Stimulated activated naive CD8-positive, alpha-beta T cell treated with anti-CD3 and anti-CD28 coated beads, Interleukin-15, Interleukin-2, amounts not matched to agents 100 ng/mL and 50 ng/mL, for 24 hours (primary cell): ENCODE measurements around the gene APOA4.
"Not testable (repeated sequence)": the region's sequence is repeated elsewhere in the genome, so short reads cannot be mapped to it uniquely, and the experiment has no call there.

Source experiments
- H3K27ac Mint-ChIP-seq: one replicate; pipeline ENCODE4 v1.8.0; 2021; ENCODE audit warnings: mild to moderate bottlenecking, mixed read lengths
- H3K27me3 Mint-ChIP-seq: one replicate; pipeline ENCODE4 v1.8.0; 2021; ENCODE audit warnings: mixed read lengths
- H3K36me3 Mint-ChIP-seq: one replicate; pipeline ENCODE4 v1.8.0; 2021; ENCODE audit warnings: low read depth, mixed read lengths
- H3K4me1 Mint-ChIP-seq: one replicate; pipeline ENCODE4 v1.8.0; 2021; ENCODE audit warnings: low read depth, mixed read lengths
- H3K4me3 Mint-ChIP-seq: one replicate; pipeline ENCODE4 v1.8.0; 2021; ENCODE audit warnings: mild to moderate bottlenecking, mixed read lengths
- H3K9me3 Mint-ChIP-seq: one replicate; pipeline ENCODE4 v1.8.0; 2021; ENCODE audit warnings: mixed read lengths

APOA4 gene

GRCh38 chr11:116811194-116811593 lies 11.9 kb downstream of the APOA4 start:
- Mint-ChIP-seq H3K27me3 (no peaks in the 10 kb centered on the region), H3K4me3 (no peak overlapping the region), H3K36me3 (no peaks in the 10 kb centered on the region), H3K27ac (no peak overlapping the region), H3K4me1 (no peaks in the 10 kb centered on the region), H3K9me3 (no peaks in the 10 kb centered on the region)

GRCh38 chr11:116808262-116809175 lies 14.6 kb downstream of the APOA4 start:
- no peaks in the 10 kb centered on the region for H3K36me3 Mint-ChIP-seq
- no peaks in the 10 kb centered on the region for H3K27me3 Mint-ChIP-seq
- H3K9me3 Mint-ChIP-seq: no peaks in the 10 kb centered on the region
- no peak overlapping the region for H3K27ac Mint-ChIP-seq
- no peak overlapping the region for H3K4me3 Mint-ChIP-seq
- H3K4me1 Mint-ChIP-seq: no peaks in the 10 kb centered on the region

- no peak overlapping the region for H3K27ac Mint-ChIP-seq
- H3K36me3 Mint-ChIP-seq: no peaks in the 10 kb centered on the region
- peaks cover 3% of the 10 kb centered on the region for H3K27me3 Mint-ChIP-seq
- H3K4me1 Mint-ChIP-seq: no peaks in the 10 kb centered on the region
- H3K9me3 Mint-ChIP-seq: no peaks in the 10 kb centered on the region
- H3K4me3 Mint-ChIP-seq: no peak overlapping the region
Observed at GRCh38 chr11:116807601-116808261, 15.4 kb downstream of the APOA4 start.

DNA sequence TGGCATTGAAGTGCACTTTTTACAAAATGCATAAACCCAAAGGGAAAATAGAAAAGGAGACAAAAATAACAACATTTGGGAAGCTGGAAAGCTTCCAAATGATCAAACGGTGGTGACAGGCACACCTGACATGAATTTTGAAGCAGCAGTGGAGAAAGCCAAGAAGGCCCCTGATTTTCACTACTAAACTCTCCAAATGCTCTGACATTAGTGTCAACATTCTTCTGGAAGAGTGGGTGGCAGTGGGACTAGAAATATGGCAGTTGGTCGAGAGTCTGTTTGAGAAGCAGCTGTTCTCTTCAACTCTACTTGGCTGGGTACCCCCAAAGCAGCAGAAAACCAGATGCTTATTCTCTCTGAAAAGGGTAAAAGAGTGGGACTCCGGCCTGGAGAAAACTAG lies 19.1 kb downstream of the APOA4 start:
- H3K4me3 Mint-ChIP-seq: no peak overlapping the region
- no peaks in the 10 kb centered on the region for H3K4me1 Mint-ChIP-seq
- H3K9me3 Mint-ChIP-seq: no peaks in the 10 kb centered on the region
- peaks cover 14% of the 10 kb centered on the region for H3K27me3 Mint-ChIP-seq
- no peak overlapping the region for H3K27ac Mint-ChIP-seq
- no peaks in the 10 kb centered on the region for H3K36me3 Mint-ChIP-seq

DNA sequence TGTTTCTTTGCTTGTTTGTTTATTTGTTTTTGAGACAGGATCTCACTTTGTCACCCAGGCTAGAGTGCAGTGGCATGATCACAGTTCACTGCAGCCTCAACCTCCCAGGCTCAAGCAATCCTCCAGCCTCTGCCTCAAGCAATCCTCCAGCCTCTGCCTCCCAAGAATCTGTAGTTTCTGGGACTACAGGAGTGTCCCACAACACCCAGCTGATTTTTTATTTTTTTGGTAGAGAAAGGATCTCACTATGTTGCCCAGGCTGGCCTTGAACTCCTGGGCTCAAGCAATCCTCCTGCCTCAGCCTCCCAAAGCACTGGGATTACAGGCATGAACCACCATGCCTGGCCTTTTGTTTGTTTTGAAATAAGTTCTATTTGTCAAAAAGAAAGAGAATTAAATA lies 21.4 kb downstream of the APOA4 start:
- H3K27me3 Mint-ChIP-seq: peaks cover 14% of the 10 kb centered on the region
- H3K36me3 Mint-ChIP-seq, H3K9me3 Mint-ChIP-seq, H3K4me3 Mint-ChIP-seq, H3K4me1 Mint-ChIP-seq, H3K27ac Mint-ChIP-seq: not testable (repeated sequence)

DNA sequence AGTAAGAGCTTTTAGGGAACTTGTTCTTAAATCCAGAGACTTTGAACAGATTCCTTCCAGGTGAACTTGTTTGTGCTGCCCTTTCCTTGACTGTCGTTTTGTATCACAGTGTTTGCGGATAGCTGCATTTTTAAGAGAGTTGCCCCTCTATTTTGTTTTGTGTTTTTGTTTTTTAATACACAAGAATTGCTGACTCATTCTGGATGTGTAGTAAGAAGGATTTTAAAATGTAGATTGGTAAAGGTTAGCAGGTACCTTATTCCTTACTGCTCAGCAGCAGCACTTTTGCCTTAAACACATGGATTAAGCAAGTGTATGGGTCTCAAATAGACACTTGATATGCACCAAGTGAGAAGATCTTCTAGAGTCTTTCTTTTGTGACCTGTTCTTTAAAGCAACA lies 22.5 kb downstream of the APOA4 start:
- no peak overlapping the region for H3K27ac Mint-ChIP-seq
- H3K9me3 Mint-ChIP-seq: no peaks in the 10 kb centered on the region
- no peaks in the 10 kb centered on the region for H3K4me1 Mint-ChIP-seq
- H3K4me3 Mint-ChIP-seq: no peak overlapping the region
- H3K27me3 Mint-ChIP-seq: peaks cover 14% of the 10 kb centered on the region
- H3K36me3 Mint-ChIP-seq: no peaks in the 10 kb centered on the region

DNA sequence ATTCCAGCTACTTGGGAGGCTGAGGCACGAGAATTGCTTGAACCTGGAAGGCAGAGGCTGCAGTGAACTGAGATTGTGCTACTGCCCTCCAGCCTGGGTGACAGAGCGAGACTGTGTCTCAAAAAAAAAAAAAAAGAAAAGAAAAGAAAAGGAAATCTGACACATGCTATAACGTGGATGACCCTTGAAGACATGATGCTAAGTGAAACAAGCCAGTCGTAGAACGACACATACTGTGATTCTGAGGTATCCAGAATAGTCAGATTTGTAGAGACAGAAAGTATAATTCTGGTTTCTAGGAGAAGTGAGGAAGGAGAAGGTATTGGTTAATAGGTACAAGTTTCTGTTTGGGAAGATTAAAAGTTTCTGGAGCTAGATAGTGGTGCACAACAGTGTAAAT lies 24.7 kb downstream of the APOA4 start:
- no peak overlapping the region for H3K4me3 Mint-ChIP-seq
- no peaks in the 10 kb centered on the region for H3K36me3 Mint-ChIP-seq
- no peaks in the 10 kb centered on the region for H3K9me3 Mint-ChIP-seq

GRCh38 chr11:116797816-116798215 lies 25.3 kb downstream of the APOA4 start:
- Mint-ChIP-seq H3K27ac (no peak overlapping the region), H3K4me1 (no peaks in the 10 kb centered on the region), H3K9me3 (no peaks in the 10 kb centered on the region), H3K36me3 (no peaks in the 10 kb centered on the region), H3K4me3 (no peak overlapping the region), H3K27me3 (peaks cover 12% of the 10 kb centered on the region)

More for the DNA sequence above, 24.7 kb downstream of the APOA4 start:
- Mint-ChIP-seq H3K4me1 (no peaks in the 10 kb centered on the region), H3K27ac (no peak overlapping the region), H3K27me3 (peaks cover 14% of the 10 kb centered on the region)

GRCh38 chr11:116796548-116796947 lies 26.6 kb downstream of the APOA4 start:
- Mint-ChIP-seq H3K4me1 (peaks cover 5% of the 10 kb centered on the region), H3K9me3 (no peaks in the 10 kb centered on the region), H3K27me3 (peaks cover 7% of the 10 kb centered on the region), H3K36me3 (no peaks in the 10 kb centered on the region), H3K4me3 (no peak overlapping the region), H3K27ac (no peak overlapping the region)

GRCh38 chr11:116794851-116795250 lies 28.3 kb downstream of the APOA4 start:
- Mint-ChIP-seq H3K27me3 (peaks cover 3% of the 10 kb centered on the region), H3K4me1 (peaks cover 9% of the 10 kb centered on the region), H3K27ac (no peak overlapping the region), H3K9me3 (no peaks in the 10 kb centered on the region), H3K4me3 (no peak overlapping the region), H3K36me3 (no peaks in the 10 kb centered on the region)

DNA sequence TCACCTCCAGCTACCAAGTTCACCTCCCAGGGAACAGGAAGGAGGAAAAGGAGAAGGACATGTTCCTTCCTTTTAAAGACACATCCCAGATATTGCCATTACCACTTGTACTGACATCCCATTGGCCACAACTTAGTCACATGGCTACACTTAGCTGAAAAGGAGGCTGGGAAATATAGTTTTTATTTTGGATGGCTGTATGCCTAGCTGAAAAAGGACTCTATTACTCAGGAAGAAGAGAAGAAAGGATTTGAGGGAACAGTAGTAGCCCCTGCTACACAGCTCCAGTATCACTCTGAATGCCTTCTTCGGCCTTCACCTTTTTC lies 29.4 kb downstream of the APOA4 start:
- Mint-ChIP-seq H3K36me3 (no peaks in the 10 kb centered on the region), H3K27ac (no peak overlapping the region), H3K9me3 (no peaks in the 10 kb centered on the region), H3K4me3 (no peak overlapping the region), H3K4me1 (peaks cover 11% of the 10 kb centered on the region), H3K27me3 (no peaks in the 10 kb centered on the region)

GRCh38 chr11:116792869-116793771 lies 30.0 kb downstream of the APOA4 start:
- H3K27me3 Mint-ChIP-seq: no peaks in the 10 kb centered on the region
- no peaks in the 10 kb centered on the region for H3K9me3 Mint-ChIP-seq
- no peaks in the 10 kb centered on the region for H3K36me3 Mint-ChIP-seq
- H3K4me3 Mint-ChIP-seq: no peak overlapping the region
- H3K27ac Mint-ChIP-seq: peak overlapping the region; percentile 31
- H3K4me1 Mint-ChIP-seq: peaks cover 17% of the 10 kb centered on the region

GRCh38 chr11:116792144-116792868 lies 30.8 kb downstream of the APOA4 start:
- H3K27me3 Mint-ChIP-seq: no peaks in the 10 kb centered on the region
- no peak overlapping the region for H3K27ac Mint-ChIP-seq
- peaks cover 20% of the 10 kb centered on the region for H3K4me1 Mint-ChIP-seq
- no peaks in the 10 kb centered on the region for H3K9me3 Mint-ChIP-seq
- H3K4me3 Mint-ChIP-seq: no peak overlapping the region
- no peaks in the 10 kb centered on the region for H3K36me3 Mint-ChIP-seq

- Mint-ChIP-seq H3K4me1 (peaks cover 25% of the 10 kb centered on the region), H3K9me3 (no peaks in the 10 kb centered on the region), H3K27me3 (no peaks in the 10 kb centered on the region), H3K36me3 (peaks cover 5% of the 10 kb centered on the region), H3K27ac (no peak within 1 kb of the TSS), H3K4me3 (no peak within 1 kb of the TSS)
Observed at GRCh38 chr11:116791813-116792143, 31.3 kb downstream of the APOA4 start, which contains the start of gene APOA5. Gene APOA5, minus strand, starts transcription at chr11:116791879. Its CDS starts 19 bp downstream, at chr11:116791860.
